ENCODE data around the gene CPA4. TPM values are rescaled to one million over a fixed set of nuclear protein-coding genes. Genes with fewer than 3 reads are reported as not detected.

CPA4 gene
- total RNA-seq, 1 donor from 2014 or later: not detected

DNA sequence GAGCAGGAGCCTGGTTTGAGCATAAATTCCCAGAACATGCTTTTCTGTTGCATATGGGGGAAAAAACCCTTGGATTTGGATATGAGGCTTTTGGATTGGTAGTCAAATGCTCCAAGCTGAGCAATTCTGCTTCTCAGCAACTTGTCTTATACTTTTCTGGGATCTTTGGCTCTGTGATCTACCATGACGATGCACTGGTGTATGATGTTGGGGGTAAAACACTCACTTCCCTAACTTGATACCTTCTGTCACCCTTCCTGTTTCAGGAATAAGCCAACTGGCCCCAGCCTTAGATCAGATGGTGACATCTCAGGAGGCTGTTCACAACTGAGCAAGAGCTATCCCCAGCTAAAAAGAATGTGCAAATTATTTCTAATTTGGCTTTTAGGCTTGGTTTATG is 13.1 kb upstream of the CPA4 start:
- no peak overlapping the region for H3K27ac Mint-ChIP-seq (ENCODE audit: unreplicated experiment)

GRCh38 chr7:130281260-130281659 is 11.7 kb upstream of the CPA4 start:
- TF ChIP-seq, protein P1, sequence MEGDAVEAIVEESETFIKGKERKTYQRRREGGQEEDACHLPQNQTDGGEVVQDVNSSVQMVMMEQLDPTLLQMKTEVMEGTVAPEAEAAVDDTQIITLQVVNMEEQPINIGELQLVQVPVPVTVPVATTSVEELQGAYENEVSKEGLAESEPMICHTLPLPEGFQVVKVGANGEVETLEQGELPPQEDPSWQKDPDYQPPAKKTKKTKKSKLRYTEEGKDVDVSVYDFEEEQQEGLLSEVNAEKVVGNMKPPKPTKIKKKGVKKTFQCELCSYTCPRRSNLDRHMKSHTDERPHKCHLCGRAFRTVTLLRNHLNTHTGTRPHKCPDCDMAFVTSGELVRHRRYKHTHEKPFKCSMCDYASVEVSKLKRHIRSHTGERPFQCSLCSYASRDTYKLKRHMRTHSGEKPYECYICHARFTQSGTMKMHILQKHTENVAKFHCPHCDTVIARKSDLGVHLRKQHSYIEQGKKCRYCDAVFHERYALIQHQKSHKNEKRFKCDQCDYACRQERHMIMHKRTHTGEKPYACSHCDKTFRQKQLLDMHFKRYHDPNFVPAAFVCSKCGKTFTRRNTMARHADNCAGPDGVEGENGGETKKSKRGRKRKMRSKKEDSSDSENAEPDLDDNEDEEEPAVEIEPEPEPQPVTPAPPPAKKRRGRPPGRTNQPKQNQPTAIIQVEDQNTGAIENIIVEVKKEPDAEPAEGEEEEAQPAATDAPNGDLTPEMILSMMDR (IDR thresholded peaks at IDR 0.05; ENCODE audit: unreplicated experiment): no peak
- Mint-ChIP-seq H3K27ac (ENCODE audit: unreplicated experiment) (no peak overlapping the region), H3K27me3 (ENCODE audit: unreplicated experiment) (peaks cover 5% of the 10 kb centered on the region), H3K4me1 (ENCODE audit: unreplicated experiment) (no peaks in the 10 kb centered on the region), H3K9me3 (ENCODE audit: unreplicated experiment) (no peaks in the 10 kb centered on the region), H3K4me3 (ENCODE audit: unreplicated experiment) (no peak overlapping the region), H3K36me3 (ENCODE audit: low read depth, unreplicated experiment) (peaks cover 4% of the 10 kb centered on the region)
- DNase-seq (ENCODE audit: low spot score): no peak

More for the DNA sequence above, 13.1 kb upstream of the CPA4 start:
- TF ChIP-seq, protein P1 (IDR thresholded peaks at IDR 0.05; ENCODE audit: unreplicated experiment): no peak
- H3K4me3 Mint-ChIP-seq (ENCODE audit: unreplicated experiment): no peak overlapping the region
- peaks cover 1% of the 10 kb centered on the region for H3K36me3 Mint-ChIP-seq (ENCODE audit: low read depth, unreplicated experiment)
- no peak for DNase-seq (ENCODE audit: low spot score)
- H3K4me1 Mint-ChIP-seq (ENCODE audit: unreplicated experiment): peaks cover under 1% of the 10 kb centered on the region
- no peaks in the 10 kb centered on the region for H3K9me3 Mint-ChIP-seq (ENCODE audit: unreplicated experiment)
- H3K27me3 Mint-ChIP-seq (ENCODE audit: unreplicated experiment): peaks cover 5% of the 10 kb centered on the region

DNA sequence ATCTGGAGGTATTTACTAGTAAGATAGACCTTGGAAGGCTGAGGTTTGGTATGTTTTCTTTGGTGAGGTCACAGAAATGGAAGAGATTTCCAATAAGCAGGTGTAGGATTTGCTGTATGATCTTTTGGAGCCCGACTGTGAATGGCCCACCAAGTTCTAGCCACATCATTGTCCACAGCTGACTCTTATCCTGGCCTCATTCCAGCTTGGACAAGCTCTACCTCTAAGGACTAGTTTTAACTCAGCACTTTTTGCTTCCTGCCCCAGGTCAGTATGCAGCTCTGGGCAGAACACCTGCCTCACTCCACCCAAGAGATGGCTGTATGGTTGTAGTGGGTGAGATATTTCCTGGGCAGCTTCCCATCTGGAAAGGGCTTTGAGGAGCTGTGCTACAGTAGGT is 6.1 kb upstream of the CPA4 start:
- TF ChIP-seq, protein P1 (IDR thresholded peaks at IDR 0.05; ENCODE audit: unreplicated experiment): no peak
- no peak for DNase-seq (ENCODE audit: low spot score)
- Mint-ChIP-seq H3K36me3 (ENCODE audit: low read depth, unreplicated experiment) (peaks cover 4% of the 10 kb centered on the region), H3K9me3 (ENCODE audit: unreplicated experiment) (no peaks in the 10 kb centered on the region), H3K27me3 (ENCODE audit: unreplicated experiment) (peaks cover 9% of the 10 kb centered on the region), H3K4me3 (ENCODE audit: unreplicated experiment) (no peak overlapping the region), H3K4me1 (ENCODE audit: unreplicated experiment) (no peaks in the 10 kb centered on the region), H3K27ac (ENCODE audit: unreplicated experiment) (no peak overlapping the region)

GRCh38 chr7:130288168-130288567 is 4.8 kb upstream of the CPA4 start:
- TF ChIP-seq, protein P1 (IDR thresholded peaks at IDR 0.05; ENCODE audit: unreplicated experiment): no peak
- Mint-ChIP-seq H3K9me3 (ENCODE audit: unreplicated experiment) (no peaks in the 10 kb centered on the region), H3K27ac (ENCODE audit: unreplicated experiment) (no peak overlapping the region), H3K36me3 (ENCODE audit: low read depth, unreplicated experiment) (peaks cover 4% of the 10 kb centered on the region), H3K4me1 (ENCODE audit: unreplicated experiment) (no peaks in the 10 kb centered on the region), H3K4me3 (ENCODE audit: unreplicated experiment) (no peak overlapping the region), H3K27me3 (ENCODE audit: unreplicated experiment) (peaks cover 9% of the 10 kb centered on the region)
- DNase-seq (ENCODE audit: low spot score): no peak

DNA sequence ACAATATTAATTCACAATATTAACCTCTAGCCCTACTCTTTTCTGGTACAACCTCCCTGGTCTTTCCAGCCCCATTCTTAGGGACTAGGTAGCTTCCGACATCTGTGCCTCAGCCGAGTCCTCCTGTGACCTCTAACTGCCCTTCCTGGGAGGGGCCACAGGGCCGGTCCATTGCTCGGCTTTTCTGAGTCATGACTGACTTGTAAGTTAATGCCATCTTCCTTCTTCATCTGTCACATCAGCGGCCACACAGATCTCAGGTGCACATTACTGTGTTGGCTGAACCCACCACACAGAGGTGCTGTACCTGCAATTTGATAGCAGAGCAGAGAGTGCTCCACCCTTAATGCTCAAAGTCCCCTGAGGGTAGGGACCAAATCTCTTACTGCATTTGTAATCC is 4.1 kb upstream of the CPA4 start:
- H3K9me3 Mint-ChIP-seq (ENCODE audit: unreplicated experiment): no peaks in the 10 kb centered on the region
- H3K27me3 Mint-ChIP-seq (ENCODE audit: unreplicated experiment): peaks cover 9% of the 10 kb centered on the region
- TF ChIP-seq, protein P1 (IDR thresholded peaks at IDR 0.05; ENCODE audit: unreplicated experiment): no peak
- peaks cover 4% of the 10 kb centered on the region for H3K36me3 Mint-ChIP-seq (ENCODE audit: low read depth, unreplicated experiment)
- DNase-seq (ENCODE audit: low spot score): no peak
- H3K4me1 Mint-ChIP-seq (ENCODE audit: unreplicated experiment): no peaks in the 10 kb centered on the region
- H3K27ac Mint-ChIP-seq (ENCODE audit: unreplicated experiment): no peak overlapping the region
- H3K4me3 Mint-ChIP-seq (ENCODE audit: unreplicated experiment): no peak overlapping the region
